NCI-H774 (cell line): ENCODE results near the gene IMMT.
"Not testable (repeated sequence)": the region's sequence is repeated elsewhere in the genome, so short reads cannot be mapped to it uniquely, and the experiment has no call there.

ENCODE experiments used
- DNase-seq: peaks from one replicate; lab custom pipeline; 2025; lab: John Stamatoyannopoulos, UW

The IMMT gene

GRCh38 chr2:86195055-86195807, at the start of gene IMMT:
Gene IMMT, minus strand, starts transcription at chr2:86195462. Its CDS starts 80 bp downstream, at chr2:86195382.
- peak; percentile 93 for DNase-seq

- not testable (repeated sequence) for DNase-seq
Measured at GRCh38 chr2:86244781-86245180, 49.5 kb upstream of the IMMT start.

GRCh38 chr2:86243950-86244733, 48.9 kb upstream of the IMMT start:
- DNase-seq = no peak

DNA sequence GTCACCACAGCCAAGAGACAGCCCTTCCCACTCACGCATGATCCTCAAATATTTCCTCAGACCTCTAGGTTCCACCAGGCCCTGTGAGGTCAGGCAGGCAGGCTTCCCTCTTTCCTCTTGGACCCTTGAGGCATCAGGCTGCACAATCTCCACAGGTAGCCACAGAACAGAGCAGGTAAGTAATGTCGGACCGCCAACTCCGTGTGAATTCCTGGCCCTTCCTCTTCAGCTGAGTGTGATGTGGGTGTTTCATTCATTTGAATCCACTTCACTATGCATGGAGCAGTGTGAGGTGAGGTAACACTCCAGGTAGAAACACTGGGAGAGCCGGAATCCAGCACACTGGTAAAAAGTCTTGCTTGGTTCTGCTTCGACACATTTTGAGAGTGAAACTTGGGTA, 48.0 kb upstream of the IMMT start:
- no peak for DNase-seq

DNA sequence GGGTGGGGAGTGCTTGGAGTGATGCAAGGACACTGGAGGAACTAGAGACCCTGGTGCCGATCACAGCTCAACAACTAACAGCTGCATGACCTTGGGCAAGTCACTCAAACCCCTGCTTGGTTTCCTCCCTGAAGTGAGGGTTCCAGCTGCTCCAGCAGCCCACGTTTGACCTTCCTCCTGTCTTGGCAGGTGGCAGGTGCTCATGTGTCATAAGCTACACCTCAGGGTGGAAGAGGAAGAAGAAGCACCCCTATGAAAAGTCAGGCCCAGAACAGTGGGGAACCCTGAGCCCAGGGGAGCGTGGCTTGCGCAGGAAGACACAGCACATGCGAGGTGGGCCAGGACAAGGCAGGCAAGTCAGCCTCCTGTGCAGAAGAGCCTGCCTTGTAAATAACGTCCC, 46.3 kb upstream of the IMMT start:
- DNase-seq = no peak

DNA sequence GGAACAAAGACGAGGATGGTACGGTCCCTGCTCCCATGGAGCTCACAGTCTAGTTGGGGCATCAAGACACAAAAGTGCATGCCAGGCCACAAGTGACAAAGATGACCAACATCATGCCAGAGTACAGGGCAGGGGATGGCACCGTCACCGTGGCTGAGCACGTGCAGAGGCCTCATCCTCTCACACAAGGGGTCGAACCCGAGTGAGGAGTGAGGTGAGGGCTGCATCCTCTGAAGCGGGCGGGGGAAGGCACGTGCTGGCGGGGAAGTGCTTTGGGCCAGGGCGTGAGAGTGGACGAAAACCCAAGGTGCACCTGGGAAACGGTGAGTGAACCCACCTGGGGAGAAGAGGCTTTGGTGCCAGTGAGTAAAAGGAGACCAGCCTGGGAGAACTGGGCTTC, 45.0 kb upstream of the IMMT start:
- no peak for DNase-seq

- DNase-seq = no peak
Measured at GRCh38 chr2:86239745-86240144, 44.5 kb upstream of the IMMT start.

GRCh38 chr2:86239326-86239725, 44.1 kb upstream of the IMMT start:
- DNase-seq = no peak

- no peak for DNase-seq
Measured at GRCh38 chr2:86238354-86238753, 43.1 kb upstream of the IMMT start.

GRCh38 chr2:86237172-86237571, 41.9 kb upstream of the IMMT start:
- DNase-seq = no peak

DNA sequence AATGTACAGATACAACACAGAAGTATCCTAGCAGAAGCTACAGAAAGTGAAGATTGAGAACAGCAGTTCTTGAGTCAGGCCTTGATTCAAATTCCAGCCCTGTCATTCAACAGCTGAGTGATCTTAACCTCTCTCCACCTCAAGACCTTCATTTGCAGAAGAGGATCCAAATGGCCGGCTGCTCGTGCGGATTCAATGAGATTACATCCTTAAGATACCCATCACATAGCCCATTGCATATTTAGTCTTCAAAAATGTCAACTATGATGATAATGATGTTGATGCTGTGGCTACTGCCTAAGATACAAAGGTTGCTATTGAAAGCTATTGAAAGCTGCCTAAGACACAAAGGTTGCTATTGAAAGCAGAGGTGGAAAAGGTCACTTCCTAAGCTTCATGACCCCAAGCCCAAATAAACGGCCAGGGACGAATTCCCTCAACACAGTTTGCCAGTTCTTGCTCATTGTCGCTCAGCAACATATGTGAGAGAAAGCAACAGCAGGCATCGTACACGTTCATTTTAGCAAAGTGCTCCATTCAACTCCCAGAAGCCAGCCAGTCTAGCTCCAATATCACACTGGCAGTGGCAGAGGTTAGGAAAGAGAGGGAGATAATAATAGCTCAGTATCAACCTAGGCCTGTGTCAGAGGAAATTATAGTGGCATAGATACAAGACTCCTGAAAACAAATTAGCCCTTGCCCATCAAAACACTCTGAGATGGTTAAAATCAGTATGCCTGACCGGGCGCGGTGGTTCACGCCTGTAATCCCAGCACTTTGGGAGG, 40.1 kb upstream of the IMMT start:
- DNase-seq = no peak

DNA sequence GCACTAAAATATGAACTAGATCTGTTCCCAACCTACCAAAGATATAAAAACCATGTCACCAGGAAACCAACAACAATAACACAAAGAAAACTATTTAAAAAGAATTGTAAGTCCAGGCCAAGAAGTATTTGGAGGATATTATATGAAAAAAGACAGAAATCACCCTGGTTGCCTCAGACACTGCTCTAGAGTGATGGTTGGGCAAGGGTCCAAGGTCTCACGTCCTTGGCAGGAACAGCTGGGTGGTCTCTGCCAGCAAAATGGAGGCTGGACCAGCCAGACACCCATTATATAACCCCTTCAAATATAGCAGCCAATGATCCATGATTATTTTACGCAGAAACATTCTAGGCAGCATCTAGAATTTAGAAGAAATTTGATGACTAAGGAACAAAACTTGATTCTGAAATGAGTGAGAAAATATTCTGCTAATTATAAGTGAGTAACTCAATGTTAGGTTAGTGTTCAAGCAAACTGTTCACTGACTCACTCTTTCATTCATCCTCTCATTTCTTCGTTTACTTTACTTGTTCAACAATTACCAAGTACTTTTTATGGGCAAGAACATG, 39.4 kb upstream of the IMMT start:
- no peak for DNase-seq

- DNase-seq = no peak
Measured at GRCh38 chr2:86233436-86233835, 38.2 kb upstream of the IMMT start.

DNA sequence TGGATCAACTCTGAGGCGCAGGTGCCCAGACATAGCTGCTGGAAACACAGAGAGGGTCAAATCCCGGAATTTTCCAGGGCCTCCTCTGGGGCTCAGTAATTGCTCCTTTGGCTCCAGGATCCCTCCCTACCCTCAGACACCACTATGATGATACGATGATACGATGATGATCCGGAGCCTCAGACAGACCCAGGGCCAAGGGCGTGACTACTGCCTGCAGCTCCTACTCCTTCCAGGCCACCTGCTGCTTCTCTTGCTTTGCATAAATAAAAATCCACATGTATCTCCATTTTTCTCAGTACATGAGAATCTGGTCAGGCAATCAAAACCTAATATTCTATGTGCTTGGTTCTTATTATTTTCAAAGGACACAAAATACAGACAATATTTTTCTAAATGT, 37.6 kb upstream of the IMMT start:
- DNase-seq = no peak

GRCh38 chr2:86232373-86232784, 37.1 kb upstream of the IMMT start:
- DNase-seq = no peak

GRCh38 chr2:86231680-86232372, 36.6 kb upstream of the IMMT start:
- DNase-seq = no peak

DNA sequence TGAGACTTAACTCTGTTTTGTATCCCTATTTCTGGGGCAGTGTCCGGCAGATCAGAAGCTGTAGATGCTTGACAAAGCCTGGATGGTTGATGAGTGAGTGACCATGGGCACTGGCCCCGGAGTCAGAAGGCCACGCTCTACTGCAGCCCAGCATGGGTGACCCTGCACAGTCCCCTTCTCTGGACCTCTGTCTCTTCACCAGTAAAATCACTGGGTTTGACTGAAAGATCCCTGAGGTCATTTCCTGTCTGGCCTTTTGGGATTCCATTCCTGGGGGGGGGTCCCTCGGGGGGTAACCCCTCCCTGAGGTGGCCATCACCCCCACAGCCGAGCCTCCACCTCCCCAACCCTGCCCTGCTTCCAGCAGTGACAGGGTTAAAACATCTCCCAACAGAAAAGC, 35.7 kb upstream of the IMMT start:
- no peak for DNase-seq

GRCh38 chr2:86229221-86229620, 34.0 kb upstream of the IMMT start:
- no peak for DNase-seq

DNA sequence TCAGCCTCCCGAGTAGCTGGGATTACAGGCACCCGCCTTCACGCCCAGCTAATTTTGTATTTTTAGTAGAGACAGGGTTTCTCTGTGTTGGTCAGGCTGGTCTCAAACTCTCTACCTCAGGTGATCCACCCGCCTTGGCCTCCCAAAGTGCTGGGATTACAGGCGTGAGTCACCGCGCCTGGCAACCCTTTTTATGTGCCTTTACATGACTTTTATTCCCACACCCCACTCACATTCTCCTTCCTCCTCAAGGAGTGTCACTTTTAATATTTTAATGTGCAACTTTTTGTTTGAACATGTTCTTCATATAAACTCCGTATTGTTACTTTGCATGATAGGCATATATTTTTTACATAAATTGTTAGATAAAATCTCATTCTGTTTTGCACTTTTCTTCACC, 33.3 kb upstream of the IMMT start:
- not testable (repeated sequence) for DNase-seq

GRCh38 chr2:86227685-86228084, 32.4 kb upstream of the IMMT start:
- DNase-seq = no peak

- no peak for DNase-seq
Measured at GRCh38 chr2:86226636-86227520, 31.6 kb upstream of the IMMT start.
